ENCODE results near the gene VCAM1. TPM values are rescaled to one million over a fixed set of nuclear protein-coding genes. Genes with fewer than 3 reads are reported as not detected.

VCAM1 gene
- total and polyA plus RNA-seq, 9 of the 15 experiments (the other 6 are each of a cell fraction or from before 2014, with no cell fraction given), result 0.04 to 0.13 TPM; not detected in 7

GRCh38 chr1:100767176-100767890, 47.8 kb downstream of the VCAM1 start:
- in situ Hi-C loops (cut with MboI), result no loop called here
- H2AFZ ChIP-seq (ENCODE audit: low read depth, low read length), result no peak overlapping the region
- no peak for FAIRE-seq
- H3K9me1 ChIP-seq (ENCODE audit: control insufficient read depth, insufficient read depth, low read length), result no peaks in the 10 kb centered on the region
- no TSS peak for BruUV-seq (replicated peaks)
- intact Hi-C loops (cut with micrococcal nuclease), result no loop called here
- no peaks in the 10 kb centered on the region for H3K4me1 ChIP-seq (replicated peaks in 1 of 2; ENCODE audit: control insufficient read depth in 2 of 2, insufficient read depth in 2 of 2, low read length in 2 of 2)
- CTCF ChIA-PET (ENCODE audit: low intra/inter-chr PET ratio), result no interaction called here
- no peak overlapping the region for H3K4me3 ChIP-seq
- H3K9me3 ChIP-seq (replicated peaks; ENCODE audit: control insufficient read depth, insufficient read depth, low read depth, low read length), result no peaks in the 10 kb centered on the region
- no peaks in the 10 kb centered on the region for H4K20me1 ChIP-seq (replicated peaks; ENCODE audit: control insufficient read depth, insufficient read depth, low read length)
- no peak for DNase-seq (ENCODE audit: extremely low read depth in 1 of 4, low spot score in 3 of 4)
- H3K79me2 ChIP-seq (ENCODE audit: control insufficient read depth, insufficient read depth, low read length), result no peaks in the 10 kb centered on the region
- no peaks in the 10 kb centered on the region for H3K36me3 ChIP-seq (ENCODE audit: control insufficient read depth, insufficient read depth, low read length)
- ATAC-seq, result no peak
- POLR2A ChIA-PET, result no interaction called here
- H3K9ac ChIP-seq (ENCODE audit: insufficient read depth in 1 of 2, low read depth in 2 of 2, low read length in 2 of 2), result no peak overlapping the region
- H3K27ac ChIP-seq (ENCODE audit: extremely low read depth, low read depth, low read length), result no peak overlapping the region
- no peak overlapping the region for H3K4me2 ChIP-seq (ENCODE audit: insufficient read depth, low read length)
- H3K27me3 ChIP-seq (ENCODE audit: control insufficient read depth in 2 of 2, insufficient read depth in 2 of 2, low read length in 2 of 2), result no peaks in the 10 kb centered on the region
- no peak for TF ChIP-seq U2AF2 (optimal IDR thresholded peaks at IDR 0.05; ENCODE audit: low read depth, low read length)
- no peak for TF ChIP-seq ZNF436 (CRISPR knock-in tag; IDR thresholded peaks at IDR 0.05)
- TF ChIP-seq ZFP36 (IDR thresholded peaks at IDR 0.05; ENCODE audit: low read depth, low read length, partially characterized antibody), result no peak
- TF ChIP-seq, protein P1, sequence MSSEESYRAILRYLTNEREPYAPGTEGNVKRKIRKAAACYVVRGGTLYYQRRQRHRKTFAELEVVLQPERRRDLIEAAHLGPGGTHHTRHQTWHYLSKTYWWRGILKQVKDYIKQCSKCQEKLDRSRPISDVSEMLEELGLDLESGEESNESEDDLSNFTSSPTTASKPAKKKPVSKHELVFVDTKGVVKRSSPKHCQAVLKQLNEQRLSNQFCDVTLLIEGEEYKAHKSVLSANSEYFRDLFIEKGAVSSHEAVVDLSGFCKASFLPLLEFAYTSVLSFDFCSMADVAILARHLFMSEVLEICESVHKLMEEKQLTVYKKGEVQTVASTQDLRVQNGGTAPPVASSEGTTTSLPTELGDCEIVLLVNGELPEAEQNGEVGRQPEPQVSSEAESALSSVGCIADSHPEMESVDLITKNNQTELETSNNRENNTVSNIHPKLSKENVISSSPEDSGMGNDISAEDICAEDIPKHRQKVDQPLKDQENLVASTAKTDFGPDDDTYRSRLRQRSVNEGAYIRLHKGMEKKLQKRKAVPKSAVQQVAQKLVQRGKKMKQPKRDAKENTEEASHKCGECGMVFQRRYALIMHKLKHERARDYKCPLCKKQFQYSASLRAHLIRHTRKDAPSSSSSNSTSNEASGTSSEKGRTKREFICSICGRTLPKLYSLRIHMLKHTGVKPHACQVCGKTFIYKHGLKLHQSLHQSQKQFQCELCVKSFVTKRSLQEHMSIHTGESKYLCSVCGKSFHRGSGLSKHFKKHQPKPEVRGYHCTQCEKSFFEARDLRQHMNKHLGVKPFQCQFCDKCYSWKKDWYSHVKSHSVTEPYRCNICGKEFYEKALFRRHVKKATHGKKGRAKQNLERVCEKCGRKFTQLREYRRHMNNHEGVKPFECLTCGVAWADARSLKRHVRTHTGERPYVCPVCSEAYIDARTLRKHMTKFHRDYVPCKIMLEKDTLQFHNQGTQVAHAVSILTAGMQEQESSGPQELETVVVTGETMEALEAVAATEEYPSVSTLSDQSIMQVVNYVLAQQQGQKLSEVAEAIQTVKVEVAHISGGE (CRISPR knock-in tag; IDR thresholded peaks at IDR 0.05), result no peak
- TF ChIP-seq RB1 (IDR thresholded peaks at IDR 0.05; ENCODE audit: low read depth), result no peak
- TF ChIP-seq, protein P2, sequence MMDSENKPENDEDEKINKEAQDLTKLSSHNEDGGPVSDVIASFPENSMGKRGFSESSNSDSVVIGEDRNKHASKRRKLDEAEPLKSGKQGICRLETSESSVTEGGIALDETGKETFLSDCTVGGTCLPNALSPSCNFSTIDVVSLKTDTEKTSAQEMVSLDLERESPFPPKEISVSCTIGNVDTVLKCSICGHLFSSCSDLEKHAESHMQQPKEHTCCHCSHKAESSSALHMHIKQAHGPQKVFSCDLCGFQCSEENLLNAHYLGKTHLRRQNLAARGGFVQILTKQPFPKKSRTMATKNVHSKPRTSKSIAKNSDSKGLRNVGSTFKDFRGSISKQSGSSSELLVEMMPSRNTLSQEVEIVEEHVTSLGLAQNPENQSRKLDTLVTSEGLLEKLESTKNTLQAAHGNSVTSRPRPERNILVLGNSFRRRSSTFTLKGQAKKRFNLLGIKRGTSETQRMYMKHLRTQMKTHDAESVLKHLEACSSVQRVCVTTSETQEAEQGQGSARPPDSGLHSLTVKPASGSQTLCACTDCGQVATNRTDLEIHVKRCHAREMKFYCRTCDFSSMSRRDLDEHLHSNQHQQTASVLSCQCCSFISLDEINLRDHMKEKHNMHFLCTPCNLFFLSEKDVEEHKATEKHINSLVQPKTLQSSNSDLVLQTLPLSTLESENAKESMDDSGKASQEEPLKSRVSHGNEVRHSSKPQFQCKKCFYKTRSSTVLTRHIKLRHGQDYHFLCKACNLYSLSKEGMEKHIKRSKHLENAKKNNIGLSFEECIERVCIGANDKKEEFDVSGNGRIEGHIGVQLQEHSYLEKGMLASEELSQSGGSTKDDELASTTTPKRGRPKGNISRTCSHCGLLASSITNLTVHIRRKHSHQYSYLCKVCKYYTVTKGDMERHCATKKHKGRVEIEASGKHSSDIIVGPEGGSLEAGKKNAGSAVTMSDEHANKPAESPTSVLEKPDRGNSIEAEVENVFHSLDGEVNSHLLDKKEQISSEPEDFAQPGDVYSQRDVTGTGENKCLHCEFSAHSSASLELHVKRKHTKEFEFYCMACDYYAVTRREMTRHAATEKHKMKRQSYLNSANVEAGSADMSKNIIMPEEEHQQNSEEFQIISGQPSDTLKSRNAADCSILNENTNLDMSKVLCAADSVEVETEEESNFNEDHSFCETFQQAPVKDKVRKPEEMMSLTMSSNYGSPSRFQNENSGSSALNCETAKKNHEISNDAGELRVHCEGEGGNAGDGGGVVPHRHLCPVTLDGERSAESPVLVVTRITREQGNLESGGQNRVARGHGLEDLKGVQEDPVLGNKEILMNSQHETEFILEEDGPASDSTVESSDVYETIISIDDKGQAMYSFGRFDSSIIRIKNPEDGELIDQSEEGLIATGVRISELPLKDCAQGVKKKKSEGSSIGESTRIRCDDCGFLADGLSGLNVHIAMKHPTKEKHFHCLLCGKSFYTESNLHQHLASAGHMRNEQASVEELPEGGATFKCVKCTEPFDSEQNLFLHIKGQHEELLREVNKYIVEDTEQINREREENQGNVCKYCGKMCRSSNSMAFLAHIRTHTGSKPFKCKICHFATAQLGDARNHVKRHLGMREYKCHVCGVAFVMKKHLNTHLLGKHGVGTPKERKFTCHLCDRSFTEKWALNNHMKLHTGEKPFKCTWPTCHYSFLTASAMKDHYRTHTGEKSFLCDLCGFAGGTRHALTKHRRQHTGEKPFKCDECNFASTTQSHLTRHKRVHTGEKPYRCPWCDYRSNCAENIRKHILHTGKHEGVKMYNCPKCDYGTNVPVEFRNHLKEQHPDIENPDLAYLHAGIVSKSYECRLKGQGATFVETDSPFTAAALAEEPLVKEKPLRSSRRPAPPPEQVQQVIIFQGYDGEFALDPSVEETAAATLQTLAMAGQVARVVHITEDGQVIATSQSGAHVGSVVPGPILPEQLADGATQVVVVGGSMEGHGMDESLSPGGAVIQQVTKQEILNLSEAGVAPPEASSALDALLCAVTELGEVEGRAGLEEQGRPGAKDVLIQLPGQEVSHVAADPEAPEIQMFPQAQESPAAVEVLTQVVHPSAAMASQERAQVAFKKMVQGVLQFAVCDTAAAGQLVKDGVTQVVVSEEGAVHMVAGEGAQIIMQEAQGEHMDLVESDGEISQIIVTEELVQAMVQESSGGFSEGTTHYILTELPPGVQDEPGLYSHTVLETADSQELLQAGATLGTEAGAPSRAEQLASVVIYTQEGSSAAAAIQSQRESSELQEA (IDR thresholded peaks at IDR 0.05; ENCODE audit: low read depth), result no peak
- no peak for TF ChIP-seq SMARCE1 (IDR thresholded peaks at IDR 0.05)
- TF ChIP-seq ZNF79 (CRISPR knock-in tag; IDR thresholded peaks at IDR 0.05; ENCODE audit: low read depth), result no peak
- TF ChIP-seq PHTF2 (CRISPR knock-in tag; IDR thresholded peaks at IDR 0.05), result no peak
- TF ChIP-seq ZNF696 (CRISPR knock-in tag; conservative IDR thresholded peaks at IDR 0.05), result no peak
- TF ChIP-seq ZNF263 (CRISPR knock-in tag; IDR thresholded peaks at IDR 0.05; ENCODE audit: borderline replicate concordance), result no peak

All from K562 (cell line).